ENCODE data around the gene FAM222A.

The FAM222A gene

DNA sequence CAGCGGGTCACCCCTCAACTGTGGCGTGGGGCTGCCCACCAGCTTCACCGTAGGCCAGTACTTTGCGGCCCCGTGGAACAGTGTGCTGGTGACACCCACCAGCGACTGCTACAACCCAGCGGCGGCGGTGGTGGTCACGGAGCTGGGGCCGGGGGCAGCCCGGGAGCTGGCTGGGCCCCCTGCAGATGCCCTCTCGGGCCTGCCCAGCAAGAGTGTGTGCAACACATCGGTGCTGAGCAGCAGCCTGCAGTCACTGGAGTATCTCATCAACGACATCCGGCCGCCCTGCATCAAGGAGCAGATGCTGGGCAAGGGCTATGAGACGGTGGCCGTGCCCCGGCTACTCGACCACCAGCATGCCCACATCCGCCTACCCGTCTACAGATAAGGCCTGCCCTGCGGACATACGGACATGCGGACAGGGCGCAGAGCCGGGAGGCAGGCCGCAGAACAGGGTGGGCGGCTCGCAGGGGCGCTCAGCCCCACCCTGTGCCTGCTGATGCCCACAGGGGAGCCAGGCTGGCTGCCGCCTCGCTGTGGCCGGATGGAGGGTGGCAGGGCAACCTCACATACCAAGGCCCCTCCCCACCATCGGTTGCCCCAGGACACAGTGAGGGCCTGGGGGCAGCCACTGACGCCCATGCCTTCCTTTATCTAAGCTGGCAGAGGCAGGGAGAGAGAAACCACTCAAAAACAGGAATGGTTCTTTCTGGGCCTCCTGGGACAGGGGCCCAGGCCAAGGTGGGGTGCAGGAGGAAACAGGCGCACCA lies 55.5 kb downstream of the FAM222A start:
- Histone ChIP-seq H3K4me1 (ENCODE audit: control insufficient read depth, insufficient read depth, low read length) (peaks cover 6% of the 10 kb centered on the region), H3K4me3 (ENCODE audit: low read length) (no peak overlapping the region), H3K9me3 (replicated peaks; ENCODE audit: low read length) (no peaks in the 10 kb centered on the region), H3K9ac (ENCODE audit: low read depth, low read length) (no peak overlapping the region), H3K36me3 (ENCODE audit: insufficient read depth, low read length) (no peaks in the 10 kb centered on the region), H3K27me3 (ENCODE audit: control insufficient read depth, insufficient read depth, low read length) (peaks cover 27% of the 10 kb centered on the region), H3K4me2 (ENCODE audit: low read length) (no peak overlapping the region)

GRCh38 chr12:109770104-109770860 lies 56.7 kb downstream of the FAM222A start:
- H3K4me1 ChIP-seq (ENCODE audit: control insufficient read depth, insufficient read depth, low read length) = peaks cover 6% of the 10 kb centered on the region
- no peaks in the 10 kb centered on the region for H3K9me3 ChIP-seq (replicated peaks; ENCODE audit: low read length)
- peaks cover 27% of the 10 kb centered on the region for H3K27me3 ChIP-seq (ENCODE audit: control insufficient read depth, insufficient read depth, low read length)
- H3K4me2 ChIP-seq (ENCODE audit: low read length) = no peak overlapping the region
- no peak overlapping the region for H3K9ac ChIP-seq (ENCODE audit: low read depth, low read length)
- H3K4me3 ChIP-seq (ENCODE audit: low read length) = no peak overlapping the region
- no peaks in the 10 kb centered on the region for H3K36me3 ChIP-seq (ENCODE audit: insufficient read depth, low read length)

GRCh38 chr12:109770861-109771670 lies 57.4 kb downstream of the FAM222A start:
- Histone ChIP-seq H3K9ac (ENCODE audit: low read depth, low read length) (no peak overlapping the region), H3K4me2 (ENCODE audit: low read length) (no peak overlapping the region), H3K27me3 (ENCODE audit: control insufficient read depth, insufficient read depth, low read length) (peaks cover 21% of the 10 kb centered on the region), H3K4me1 (ENCODE audit: control insufficient read depth, insufficient read depth, low read length) (peaks cover 6% of the 10 kb centered on the region), H3K4me3 (ENCODE audit: low read length) (no peak overlapping the region), H3K9me3 (replicated peaks; ENCODE audit: low read length) (no peaks in the 10 kb centered on the region), H3K36me3 (ENCODE audit: insufficient read depth, low read length) (no peaks in the 10 kb centered on the region)

GRCh38 chr12:109771746-109772621 lies 58.4 kb downstream of the FAM222A start:
- no peaks in the 10 kb centered on the region for H3K36me3 ChIP-seq (ENCODE audit: insufficient read depth, low read length)
- peaks cover 15% of the 10 kb centered on the region for H3K27me3 ChIP-seq (ENCODE audit: control insufficient read depth, insufficient read depth, low read length)
- H3K9ac ChIP-seq (ENCODE audit: low read depth, low read length) = no peak overlapping the region
- peaks cover 6% of the 10 kb centered on the region for H3K4me1 ChIP-seq (ENCODE audit: control insufficient read depth, insufficient read depth, low read length)
- H3K9me3 ChIP-seq (replicated peaks; ENCODE audit: low read length) = no peaks in the 10 kb centered on the region
- H3K4me2 ChIP-seq (ENCODE audit: low read length) = no peak overlapping the region
- H3K4me3 ChIP-seq (ENCODE audit: low read length) = no peak overlapping the region

DNA sequence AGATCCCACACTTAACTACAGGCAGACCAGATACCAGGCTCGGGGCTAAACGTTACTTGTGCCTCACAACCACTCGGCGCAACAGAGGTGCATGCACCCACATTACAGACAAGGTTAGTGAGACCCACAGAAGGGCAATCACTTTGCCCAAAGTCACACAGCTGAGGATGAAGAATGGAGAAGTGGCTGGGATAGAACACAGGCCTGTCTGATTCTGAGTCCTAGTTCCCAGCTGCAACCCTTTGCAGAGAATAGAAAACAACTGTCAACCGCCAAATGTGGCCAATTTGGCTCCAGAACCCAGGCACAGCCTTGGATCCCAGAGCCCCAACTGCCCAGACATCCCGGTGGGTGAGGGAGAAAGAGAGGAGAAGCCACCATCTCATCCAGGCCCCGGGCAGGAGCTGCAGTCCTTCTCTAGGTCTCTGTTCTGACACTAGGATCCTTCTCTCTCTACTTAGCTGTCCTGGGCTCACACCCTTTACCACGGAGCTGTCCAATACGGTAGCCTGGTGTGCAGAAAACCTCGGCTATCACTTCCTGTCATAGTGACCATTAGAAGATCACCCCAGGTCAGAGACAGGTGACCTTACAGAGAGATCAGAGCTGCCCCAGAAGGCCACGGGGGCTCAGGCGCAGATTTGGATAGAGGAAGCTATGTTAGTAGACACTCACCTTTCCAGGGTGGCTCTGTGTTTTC lies 59.1 kb downstream of the FAM222A start:
- Histone ChIP-seq H3K9ac (ENCODE audit: low read depth, low read length) (no peak overlapping the region), H3K9me3 (replicated peaks; ENCODE audit: low read length) (no peaks in the 10 kb centered on the region), H3K4me2 (ENCODE audit: low read length) (no peak overlapping the region), H3K4me1 (ENCODE audit: control insufficient read depth, insufficient read depth, low read length) (peaks cover 6% of the 10 kb centered on the region), H3K27me3 (ENCODE audit: control insufficient read depth, insufficient read depth, low read length) (peaks cover 15% of the 10 kb centered on the region), H3K36me3 (ENCODE audit: insufficient read depth, low read length) (no peaks in the 10 kb centered on the region), H3K4me3 (ENCODE audit: low read length) (no peak overlapping the region)

DNA sequence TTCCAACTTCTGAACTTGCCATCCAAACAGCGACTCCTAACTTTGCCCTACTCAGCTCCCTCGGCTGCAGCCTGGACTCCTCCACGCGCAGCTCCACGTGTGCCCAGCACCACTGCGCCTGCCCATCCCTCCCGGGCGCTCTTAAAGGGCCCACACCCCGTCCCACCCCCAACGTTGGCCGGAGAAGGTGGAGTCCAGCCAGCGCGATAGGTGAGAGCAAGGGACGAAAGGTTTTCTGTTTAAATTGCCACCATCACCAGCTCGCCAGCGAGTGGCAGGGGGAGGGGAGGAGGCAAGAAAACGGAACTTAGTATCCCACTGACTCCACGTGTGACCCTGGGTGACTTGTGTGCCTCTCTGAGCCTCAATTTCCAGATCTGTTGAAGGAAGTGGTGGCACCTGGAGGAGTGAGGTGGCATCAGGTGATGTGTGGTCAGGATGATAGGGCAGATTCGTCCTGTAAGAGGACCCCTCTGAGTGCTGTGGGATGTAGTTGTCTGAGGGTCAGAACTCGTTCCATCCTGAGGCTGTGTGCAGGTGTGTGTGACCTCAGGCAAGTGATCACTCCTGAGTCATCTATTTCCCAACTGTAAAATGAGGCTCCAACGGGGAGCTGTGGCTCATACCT lies 59.9 kb downstream of the FAM222A start:
- H3K4me3 ChIP-seq (ENCODE audit: low read length) = no peak overlapping the region
- H3K9me3 ChIP-seq (replicated peaks; ENCODE audit: low read length) = no peaks in the 10 kb centered on the region
- no peaks in the 10 kb centered on the region for H3K36me3 ChIP-seq (ENCODE audit: insufficient read depth, low read length)
- peaks cover 6% of the 10 kb centered on the region for H3K4me1 ChIP-seq (ENCODE audit: control insufficient read depth, insufficient read depth, low read length)
- peak overlapping the region; percentile 21 for H3K4me2 ChIP-seq (ENCODE audit: low read length)
- peaks cover 15% of the 10 kb centered on the region for H3K27me3 ChIP-seq (ENCODE audit: control insufficient read depth, insufficient read depth, low read length)
- no peak overlapping the region for H3K9ac ChIP-seq (ENCODE audit: low read depth, low read length)

DNA sequence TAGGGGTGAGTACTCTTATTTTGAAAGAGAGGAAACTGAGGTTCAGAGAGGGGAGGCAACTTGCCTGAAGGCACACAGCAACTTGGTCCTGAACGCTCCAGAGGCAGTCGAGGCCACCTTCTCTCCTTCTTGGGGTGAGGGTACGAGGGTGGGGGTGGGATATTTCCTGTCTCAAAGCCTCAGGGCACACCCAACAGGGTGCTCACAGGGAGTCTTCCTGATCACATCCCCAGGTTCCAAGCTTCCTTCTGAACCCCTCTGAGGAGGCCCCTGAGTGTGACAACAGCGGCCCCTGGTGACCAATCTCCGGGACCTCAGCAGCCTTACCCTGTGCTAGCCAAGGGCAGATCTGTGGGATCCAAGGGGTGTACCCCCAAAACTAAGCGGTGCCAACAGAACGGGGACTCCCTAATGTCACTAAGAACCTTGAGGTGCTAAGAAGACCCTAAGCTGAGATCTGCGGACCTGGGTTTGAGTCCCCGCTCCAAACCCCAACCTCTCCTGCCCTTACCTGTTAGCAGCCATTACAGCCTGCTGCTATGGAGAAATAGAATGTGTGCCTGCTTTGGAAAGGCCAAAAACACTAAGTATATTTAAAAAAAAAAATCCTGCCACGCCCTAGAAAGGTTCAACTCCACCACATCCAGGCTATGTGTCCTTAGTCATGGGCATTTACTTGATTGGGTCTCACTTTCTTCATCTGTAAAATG lies 61.7 kb downstream of the FAM222A start:
- Histone ChIP-seq H3K9ac (ENCODE audit: low read depth, low read length) (no peak overlapping the region), H3K4me3 (ENCODE audit: low read length) (no peak overlapping the region), H3K36me3 (ENCODE audit: insufficient read depth, low read length) (no peaks in the 10 kb centered on the region), H3K4me2 (ENCODE audit: low read length) (no peak overlapping the region), H3K4me1 (ENCODE audit: control insufficient read depth, insufficient read depth, low read length) (peaks cover 6% of the 10 kb centered on the region), H3K27me3 (ENCODE audit: control insufficient read depth, insufficient read depth, low read length) (peaks cover 15% of the 10 kb centered on the region), H3K9me3 (replicated peaks; ENCODE audit: low read length) (no peaks in the 10 kb centered on the region)

DNA sequence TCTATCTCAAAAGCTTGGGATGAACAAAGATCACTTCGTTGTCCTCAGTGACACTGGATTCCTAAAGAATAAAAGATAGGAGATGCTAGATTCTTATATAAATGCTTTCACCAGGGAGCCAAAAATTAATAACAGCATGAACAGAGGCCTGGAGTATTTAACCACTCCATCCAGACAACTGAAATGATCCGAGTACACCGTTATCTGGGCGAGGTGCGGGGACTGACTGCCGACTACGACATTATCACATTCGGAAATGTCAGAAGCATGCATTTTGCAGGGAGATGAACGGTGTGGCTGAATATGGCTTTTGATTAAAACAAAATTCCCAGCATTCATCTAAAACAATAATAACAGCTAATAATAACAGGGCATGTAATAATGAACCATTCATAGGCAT lies 63.0 kb downstream of the FAM222A start:
- no peak overlapping the region for H3K9ac ChIP-seq (ENCODE audit: low read depth, low read length)
- no peaks in the 10 kb centered on the region for H3K9me3 ChIP-seq (replicated peaks; ENCODE audit: low read length)
- no peaks in the 10 kb centered on the region for H3K36me3 ChIP-seq (ENCODE audit: insufficient read depth, low read length)
- H3K4me1 ChIP-seq (ENCODE audit: control insufficient read depth, insufficient read depth, low read length) = peaks cover 6% of the 10 kb centered on the region
- H3K27me3 ChIP-seq (ENCODE audit: control insufficient read depth, insufficient read depth, low read length) = peaks cover 15% of the 10 kb centered on the region
- no peak overlapping the region for H3K4me3 ChIP-seq (ENCODE audit: low read length)
- H3K4me2 ChIP-seq (ENCODE audit: low read length) = no peak overlapping the region

DNA sequence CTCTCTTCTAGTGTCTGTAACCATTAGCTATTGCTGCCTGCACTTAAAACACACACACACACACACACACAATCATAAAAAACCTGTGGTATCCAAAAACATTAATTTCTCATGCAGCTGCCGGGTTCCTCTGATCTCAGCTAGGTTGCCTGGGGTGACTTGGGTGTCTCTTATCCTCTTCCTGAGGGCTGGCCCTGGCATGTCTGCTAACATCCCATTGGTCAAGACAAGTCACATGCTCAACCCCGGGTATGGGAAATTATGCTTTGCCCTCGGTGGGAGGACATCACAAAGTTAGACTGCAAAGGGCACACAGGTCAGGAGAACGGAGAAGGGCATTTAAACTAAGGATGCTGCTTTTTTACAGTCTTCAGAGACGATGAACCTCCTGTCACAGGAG lies 63.9 kb downstream of the FAM222A start:
- no peak overlapping the region for H3K4me3 ChIP-seq (ENCODE audit: low read length)
- no peaks in the 10 kb centered on the region for H3K36me3 ChIP-seq (ENCODE audit: insufficient read depth, low read length)
- peaks cover 6% of the 10 kb centered on the region for H3K4me1 ChIP-seq (ENCODE audit: control insufficient read depth, insufficient read depth, low read length)
- no peak overlapping the region for H3K4me2 ChIP-seq (ENCODE audit: low read length)
- no peak overlapping the region for H3K9ac ChIP-seq (ENCODE audit: low read depth, low read length)
- no peaks in the 10 kb centered on the region for H3K9me3 ChIP-seq (replicated peaks; ENCODE audit: low read length)
- peaks cover 14% of the 10 kb centered on the region for H3K27me3 ChIP-seq (ENCODE audit: control insufficient read depth, insufficient read depth, low read length)

DNA sequence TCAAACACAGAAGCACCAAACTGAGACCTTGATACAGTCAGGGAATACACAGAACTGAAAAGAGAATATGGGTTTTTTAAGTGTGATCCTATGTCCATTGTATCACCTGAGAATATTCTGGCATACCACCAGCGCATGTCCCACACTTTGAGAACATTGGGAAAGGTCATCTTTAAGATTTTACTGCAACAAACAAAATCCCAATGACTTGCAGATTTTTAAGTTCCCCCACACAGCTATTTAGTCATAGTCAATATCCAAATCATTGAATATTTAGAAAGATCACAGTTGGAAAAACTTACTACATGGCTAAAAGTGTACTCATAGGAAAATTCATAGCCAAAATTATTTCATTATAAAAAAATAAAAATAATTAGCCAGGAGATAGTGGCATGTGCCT lies 65.1 kb downstream of the FAM222A start:
- H3K9me3 ChIP-seq (replicated peaks; ENCODE audit: low read length) = no peaks in the 10 kb centered on the region
- H3K36me3 ChIP-seq (ENCODE audit: insufficient read depth, low read length) = no peaks in the 10 kb centered on the region
- no peak overlapping the region for H3K9ac ChIP-seq (ENCODE audit: low read depth, low read length)
- H3K27me3 ChIP-seq (ENCODE audit: control insufficient read depth, insufficient read depth, low read length) = peaks cover 7% of the 10 kb centered on the region
- no peaks in the 10 kb centered on the region for H3K4me1 ChIP-seq (ENCODE audit: control insufficient read depth, insufficient read depth, low read length)
- no peak overlapping the region for H3K4me3 ChIP-seq (ENCODE audit: low read length)
- no peak overlapping the region for H3K4me2 ChIP-seq (ENCODE audit: low read length)
